ENCODE results near the gene ATP2C1.

DNA sequence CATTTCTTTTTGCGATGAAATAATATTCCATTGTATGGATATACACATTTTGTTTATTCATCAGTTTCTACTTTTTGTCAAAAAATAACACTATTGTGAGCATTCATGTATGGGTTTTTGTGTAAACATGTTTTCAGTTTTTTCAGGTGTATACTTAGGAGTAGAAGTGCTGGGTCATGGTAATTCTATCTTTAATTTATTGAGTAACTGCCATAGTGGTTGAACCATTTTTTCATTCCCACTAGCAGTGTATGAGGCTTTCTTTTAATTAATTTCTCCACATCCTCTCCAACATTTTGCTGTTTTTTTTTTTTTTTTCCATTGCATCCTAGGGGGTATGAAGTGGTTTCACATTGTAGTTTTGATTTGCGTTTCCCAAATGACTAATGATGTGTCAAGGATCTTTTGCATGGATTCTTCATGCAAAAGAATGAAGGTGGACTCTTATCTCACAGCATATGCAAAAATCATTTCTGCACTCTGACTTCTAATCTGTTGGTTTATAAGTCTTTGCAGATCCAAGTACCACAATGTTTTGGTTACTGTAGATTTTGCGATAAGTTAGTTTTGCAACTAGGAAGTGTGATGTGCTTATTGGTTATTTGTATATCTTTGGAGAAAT, 12.6 kb downstream of the ATP2C1 start:
- TF ChIP-seq CTCF (IDR thresholded peaks at IDR 0.05; ENCODE audit: insufficient read depth, low read length, poor library complexity, severe bottlenecking) (no peak), EZH2phosphoT487 (conservative IDR thresholded peaks at IDR 0.05; ENCODE audit: low read length) (no peak)

All from SU-DHL-6 (cell line).